ENCODE measurements around the gene CDKL1.

Gene CDKL1

DNA sequence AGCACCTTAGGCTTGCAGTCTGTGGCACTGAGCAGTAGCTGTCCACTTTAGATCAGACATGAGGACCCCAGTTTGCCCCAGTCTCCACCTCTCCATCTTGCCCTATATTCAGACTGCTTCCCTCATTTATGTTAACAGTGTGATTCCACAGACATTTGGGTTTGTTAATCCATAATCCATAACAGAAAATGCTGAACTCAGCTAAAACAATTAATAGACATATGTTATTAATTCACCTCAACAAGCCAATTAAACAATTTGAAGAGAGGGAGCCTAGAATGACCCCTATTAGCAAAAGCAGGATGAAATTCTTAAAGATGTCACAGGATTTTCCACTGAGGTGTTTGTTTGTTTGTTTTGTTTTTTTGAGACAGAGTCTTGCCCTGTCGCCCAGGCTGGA is 9.1 kb downstream of the CDKL1 start:
- no peak overlapping the region for H3K4me3 ChIP-seq (ENCODE audit: low read depth, low read length)
- TF ChIP-seq, protein P1, sequence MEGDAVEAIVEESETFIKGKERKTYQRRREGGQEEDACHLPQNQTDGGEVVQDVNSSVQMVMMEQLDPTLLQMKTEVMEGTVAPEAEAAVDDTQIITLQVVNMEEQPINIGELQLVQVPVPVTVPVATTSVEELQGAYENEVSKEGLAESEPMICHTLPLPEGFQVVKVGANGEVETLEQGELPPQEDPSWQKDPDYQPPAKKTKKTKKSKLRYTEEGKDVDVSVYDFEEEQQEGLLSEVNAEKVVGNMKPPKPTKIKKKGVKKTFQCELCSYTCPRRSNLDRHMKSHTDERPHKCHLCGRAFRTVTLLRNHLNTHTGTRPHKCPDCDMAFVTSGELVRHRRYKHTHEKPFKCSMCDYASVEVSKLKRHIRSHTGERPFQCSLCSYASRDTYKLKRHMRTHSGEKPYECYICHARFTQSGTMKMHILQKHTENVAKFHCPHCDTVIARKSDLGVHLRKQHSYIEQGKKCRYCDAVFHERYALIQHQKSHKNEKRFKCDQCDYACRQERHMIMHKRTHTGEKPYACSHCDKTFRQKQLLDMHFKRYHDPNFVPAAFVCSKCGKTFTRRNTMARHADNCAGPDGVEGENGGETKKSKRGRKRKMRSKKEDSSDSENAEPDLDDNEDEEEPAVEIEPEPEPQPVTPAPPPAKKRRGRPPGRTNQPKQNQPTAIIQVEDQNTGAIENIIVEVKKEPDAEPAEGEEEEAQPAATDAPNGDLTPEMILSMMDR (IDR thresholded peaks at IDR 0.05; ENCODE audit: low read depth, low read length) = no peak
- TF ChIP-seq MYC (IDR thresholded peaks at IDR 0.05; ENCODE audit: low read depth, low read length) (no peak), POLR2A (IDR thresholded peaks at IDR 0.05; ENCODE audit: extremely low read depth, insufficient read length) (no peak)
- TF ChIP-seq, protein P2, sequence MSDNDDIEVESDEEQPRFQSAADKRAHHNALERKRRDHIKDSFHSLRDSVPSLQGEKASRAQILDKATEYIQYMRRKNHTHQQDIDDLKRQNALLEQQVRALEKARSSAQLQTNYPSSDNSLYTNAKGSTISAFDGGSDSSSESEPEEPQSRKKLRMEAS (IDR thresholded peaks at IDR 0.05; ENCODE audit: low read depth, low read length) = no peak
- DNase-seq (ENCODE audit: low read depth) = no peak

DNA sequence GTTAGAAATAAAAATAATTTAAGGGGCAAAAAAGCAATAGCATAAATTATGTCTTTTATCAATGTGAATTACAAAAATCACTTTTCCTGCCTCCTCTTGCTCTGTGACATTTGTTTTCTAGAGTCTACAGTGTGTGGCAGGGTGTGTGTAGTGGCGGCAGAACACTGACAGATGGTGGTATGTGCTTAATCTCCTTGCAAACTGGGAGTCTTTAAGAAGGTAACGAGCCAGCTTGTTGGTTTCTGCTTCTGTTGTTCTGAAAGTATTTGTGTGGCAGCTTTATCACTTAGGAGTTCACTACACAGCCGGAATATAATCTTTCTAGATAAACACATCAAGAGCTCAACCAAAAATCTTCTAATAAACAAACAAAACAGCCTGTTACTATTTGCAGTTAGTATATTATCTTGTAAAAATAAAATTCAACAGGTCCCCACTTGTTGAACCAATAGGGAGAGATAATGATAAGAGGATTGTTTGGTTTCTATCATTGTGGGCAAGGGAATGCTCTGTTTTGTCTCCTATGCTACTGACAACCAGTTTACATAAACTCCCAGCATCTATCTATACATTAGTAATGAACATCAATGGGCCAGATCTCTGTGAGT is 13.0 kb downstream of the CDKL1 start:
- TF ChIP-seq, protein P2 (IDR thresholded peaks at IDR 0.05; ENCODE audit: low read depth, low read length) = no peak
- TF ChIP-seq, protein P1 (IDR thresholded peaks at IDR 0.05; ENCODE audit: low read depth, low read length) = no peak
- no peak for TF ChIP-seq MYC (IDR thresholded peaks at IDR 0.05; ENCODE audit: low read depth, low read length)
- TF ChIP-seq POLR2A (IDR thresholded peaks at IDR 0.05; ENCODE audit: extremely low read depth, insufficient read length) = no peak
- DNase-seq (ENCODE audit: low read depth) = no peak
- H3K4me3 ChIP-seq (ENCODE audit: low read depth, low read length) = no peak overlapping the region

- no peak for DNase-seq (ENCODE audit: low read depth)
- TF ChIP-seq MYC (IDR thresholded peaks at IDR 0.05; ENCODE audit: low read depth, low read length) (no peak), POLR2A (IDR thresholded peaks at IDR 0.05; ENCODE audit: extremely low read depth, insufficient read length) (no peak)
- TF ChIP-seq, protein P1 (IDR thresholded peaks at IDR 0.05; ENCODE audit: low read depth, low read length) = no peak
- TF ChIP-seq, protein P2 (IDR thresholded peaks at IDR 0.05; ENCODE audit: low read depth, low read length) = no peak
Measured at GRCh38 chr14:50381823-50382287, 14.8 kb downstream of the CDKL1 start.

GRCh38 chr14:50381008-50381407 is 15.7 kb downstream of the CDKL1 start:
- DNase-seq (ENCODE audit: low read depth) = no peak
- TF ChIP-seq, protein P2 (IDR thresholded peaks at IDR 0.05; ENCODE audit: low read depth, low read length) = no peak
- TF ChIP-seq MYC (IDR thresholded peaks at IDR 0.05; ENCODE audit: low read depth, low read length) (no peak), POLR2A (IDR thresholded peaks at IDR 0.05; ENCODE audit: extremely low read depth, insufficient read length) (no peak)
- TF ChIP-seq, protein P1 (IDR thresholded peaks at IDR 0.05; ENCODE audit: low read depth, low read length) = no peak
- H3K4me3 ChIP-seq (ENCODE audit: low read depth, low read length) = no peak overlapping the region

More at GRCh38 chr14:50381823-50382287, 14.8 kb downstream of the CDKL1 start:
- no peak overlapping the region for H3K4me3 ChIP-seq (ENCODE audit: low read depth, low read length)

- TF ChIP-seq, protein P2 (IDR thresholded peaks at IDR 0.05; ENCODE audit: low read depth, low read length) = no peak
- no peak overlapping the region for H3K4me3 ChIP-seq (ENCODE audit: low read depth, low read length)
- DNase-seq (ENCODE audit: low read depth) = no peak
Measured at GRCh38 chr14:50380455-50380854, 16.2 kb downstream of the CDKL1 start.

GRCh38 chr14:50379563-50379962 is 17.1 kb downstream of the CDKL1 start:
- no peak for DNase-seq (ENCODE audit: low read depth)
- TF ChIP-seq MYC (IDR thresholded peaks at IDR 0.05; ENCODE audit: low read depth, low read length) (no peak), POLR2A (IDR thresholded peaks at IDR 0.05; ENCODE audit: extremely low read depth, insufficient read length) (no peak)
- TF ChIP-seq, protein P1 (IDR thresholded peaks at IDR 0.05; ENCODE audit: low read depth, low read length) = no peak
- TF ChIP-seq, protein P2 (IDR thresholded peaks at IDR 0.05; ENCODE audit: low read depth, low read length) = no peak
- H3K4me3 ChIP-seq (ENCODE audit: low read depth, low read length) = no peak overlapping the region

Measured in NB4 (cell line).